GM18951 (cell line): ENCODE measurements around the gene CMTR1.

Source experiments
- POLR2A ChIP-seq: IDR thresholded peaks from 4 replicates; pipeline ENCODE4 v1.6.1; 2011; ENCODE audit warnings: mild to moderate bottlenecking; ENCODE audit not compliant: insufficient read length, insufficient read depth; ENCODE audit errors: extremely low read depth
- in situ Hi-C: fragments of 300-500 bp; cut with MboI; formaldehyde crosslinking; loops from one replicate; pipeline ENCODE4 v1.12.0; 2022; ENCODE audit warnings: low sequenced_read_pairs, mixed read lengths, inconsistent platforms; ENCODE audit not compliant: unreplicated experiment

CMTR1 gene

DNA sequence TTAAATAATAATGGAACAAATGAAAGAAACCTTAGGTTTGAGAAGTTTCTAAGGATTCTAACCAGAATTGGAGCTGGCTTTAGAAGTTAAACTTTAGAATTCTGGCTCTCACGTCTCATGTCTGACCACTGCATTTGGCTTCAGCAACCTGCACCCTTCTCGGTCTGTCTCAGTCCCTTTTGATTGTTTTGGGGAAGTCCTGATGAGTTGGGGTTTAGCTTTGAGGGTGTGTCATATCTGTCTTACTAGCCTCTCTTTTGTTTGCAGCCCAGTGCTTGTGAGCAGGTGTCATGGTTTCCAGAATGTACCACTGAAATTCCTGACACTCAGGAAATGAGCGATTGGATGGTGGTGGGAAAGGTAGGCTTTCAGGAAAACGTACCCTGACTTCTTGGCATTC, 17.0 kb downstream of the CMTR1 start:
- in situ Hi-C loops, result no loop called here
- no peak for TF ChIP-seq POLR2A

GRCh38 chr6:37451441-37452193, 18.6 kb downstream of the CMTR1 start:
- no peak for TF ChIP-seq POLR2A
- in situ Hi-C loops, result no loop called here

- TF ChIP-seq POLR2A, result no peak
- in situ Hi-C loops, result no loop called here
Measured at GRCh38 chr6:37452522-37452921, 19.5 kb downstream of the CMTR1 start.

- in situ Hi-C loops, result no loop called here
- TF ChIP-seq POLR2A, result no peak
Measured at GRCh38 chr6:37454420-37455140, 21.6 kb downstream of the CMTR1 start.

GRCh38 chr6:37456126-37456525, 23.1 kb downstream of the CMTR1 start:
- in situ Hi-C loops, result no loop called here
- no peak for TF ChIP-seq POLR2A

- TF ChIP-seq POLR2A, result no peak
- in situ Hi-C loops, result no loop called here
Measured at GRCh38 chr6:37456816-37457560, 24.0 kb downstream of the CMTR1 start.

- in situ Hi-C loops, result no loop called here
- TF ChIP-seq POLR2A, result no peak
Measured at GRCh38 chr6:37459981-37460800, 27.2 kb downstream of the CMTR1 start.

GRCh38 chr6:37460805-37461204, 27.8 kb downstream of the CMTR1 start:
- in situ Hi-C loops, result no loop called here
- TF ChIP-seq POLR2A, result no peak

DNA sequence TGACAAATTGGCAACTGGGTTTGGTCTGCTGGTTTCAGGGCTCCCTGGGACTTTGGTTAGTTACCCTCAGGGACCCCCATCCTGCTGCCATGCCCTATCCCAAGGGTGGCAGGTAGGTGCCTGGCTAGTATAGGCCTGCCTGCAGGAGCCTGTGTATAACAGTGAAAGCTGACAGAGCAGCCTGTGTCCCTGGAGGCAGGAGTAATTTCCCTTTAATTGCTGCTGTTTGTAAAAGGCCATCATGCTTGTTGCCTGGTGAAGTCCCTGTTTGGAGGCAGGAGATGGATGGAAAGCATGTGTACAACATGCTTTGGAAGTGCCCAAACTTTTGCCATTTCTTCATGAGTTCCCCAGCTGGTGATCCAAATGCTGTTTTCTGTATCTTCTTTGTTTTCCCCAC, 30.1 kb downstream of the CMTR1 start:
- TF ChIP-seq POLR2A, result no peak
- in situ Hi-C loops, result no loop called here

DNA sequence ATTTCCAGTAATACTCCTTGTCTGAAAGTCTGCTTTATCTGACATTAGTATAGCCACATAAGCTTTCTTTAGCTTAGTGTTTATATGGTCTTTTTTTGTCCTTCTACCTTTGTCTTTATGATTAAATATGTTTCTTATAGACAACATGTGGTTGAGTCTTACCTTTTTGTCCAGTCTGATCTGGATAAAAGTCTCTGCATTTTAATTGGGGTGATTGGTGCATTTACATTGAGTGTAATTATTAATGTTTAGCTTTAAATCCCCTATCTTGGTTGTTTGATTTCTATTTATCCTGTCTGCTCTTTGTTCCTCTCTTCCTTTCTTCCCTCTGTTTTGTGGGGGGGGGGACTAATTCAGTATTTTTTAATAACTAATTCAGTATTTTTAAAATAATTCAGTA, 34.7 kb downstream of the CMTR1 start:
- no peak for TF ChIP-seq POLR2A
- in situ Hi-C loops, result no loop called here

GRCh38 chr6:37473364-37474095, 40.5 kb downstream of the CMTR1 start:
- no peak for TF ChIP-seq POLR2A
- in situ Hi-C loops, result no loop called here

- in situ Hi-C loops, result no loop called here
- TF ChIP-seq POLR2A, result no peak
Measured at GRCh38 chr6:37474316-37474715, 41.3 kb downstream of the CMTR1 start.

- TF ChIP-seq POLR2A, result no peak
- in situ Hi-C loops, result loop anchor here (25.0 kb wide), 1 partner anchor 210 kb away; the partner anchor contains the start of gene MDGA1
Measured at GRCh38 chr6:37477191-37477590, 44.2 kb downstream of the CMTR1 start.
